BE2C (cell line): ENCODE results near the gene PTPRA.

Experiments
- DNase-seq: peaks from one replicate; pipeline ENCODE4 v3.0.0-alpha.2; 2020
- H3K27me3 ChIP-seq: fragments of 250-450 bp; sonication (Bioruptor Pico); 2 replicates; pipeline ENCODE4 v1.5.1; 2020; ENCODE audit warnings: mild to moderate bottlenecking
- H3K36me3 ChIP-seq: fragments of 250-450 bp; sonication (Bioruptor Pico); 2 replicates; pipeline ENCODE4 v1.5.1; 2020; ENCODE audit warnings: mild to moderate bottlenecking
- H3K4me1 ChIP-seq: fragments of 250-450 bp; sonication (Bioruptor Pico); 2 replicates; pipeline ENCODE4 v1.5.1; 2020
- H3K4me3 ChIP-seq: 2 replicates; pipeline ENCODE4 v1.5.1; 2011; ENCODE audit warnings: low read depth, low read length
- H3K9me3 ChIP-seq: fragments of 250-450 bp; sonication (Bioruptor Pico); 2 replicates; pipeline ENCODE4 v1.5.1; 2020
- TF ChIP-seq, protein P1 (sequence below): IDR thresholded peaks from 2 replicates; pipeline ENCODE4 v1.5.1; 2012; ENCODE audit warnings: mild to moderate bottlenecking, low read depth, low read length

The PTPRA gene

GRCh38 chr20:2899243-2899642 lies 26.0 kb downstream of the PTPRA start:
- Histone ChIP-seq H3K9me3 (no peaks in the 10 kb centered on the region), H3K36me3 (no peaks in the 10 kb centered on the region), H3K27me3 (no peaks in the 10 kb centered on the region), H3K4me3 (no peak overlapping the region), H3K4me1 (no peaks in the 10 kb centered on the region)
- no peak for DNase-seq
- TF ChIP-seq, protein P1, sequence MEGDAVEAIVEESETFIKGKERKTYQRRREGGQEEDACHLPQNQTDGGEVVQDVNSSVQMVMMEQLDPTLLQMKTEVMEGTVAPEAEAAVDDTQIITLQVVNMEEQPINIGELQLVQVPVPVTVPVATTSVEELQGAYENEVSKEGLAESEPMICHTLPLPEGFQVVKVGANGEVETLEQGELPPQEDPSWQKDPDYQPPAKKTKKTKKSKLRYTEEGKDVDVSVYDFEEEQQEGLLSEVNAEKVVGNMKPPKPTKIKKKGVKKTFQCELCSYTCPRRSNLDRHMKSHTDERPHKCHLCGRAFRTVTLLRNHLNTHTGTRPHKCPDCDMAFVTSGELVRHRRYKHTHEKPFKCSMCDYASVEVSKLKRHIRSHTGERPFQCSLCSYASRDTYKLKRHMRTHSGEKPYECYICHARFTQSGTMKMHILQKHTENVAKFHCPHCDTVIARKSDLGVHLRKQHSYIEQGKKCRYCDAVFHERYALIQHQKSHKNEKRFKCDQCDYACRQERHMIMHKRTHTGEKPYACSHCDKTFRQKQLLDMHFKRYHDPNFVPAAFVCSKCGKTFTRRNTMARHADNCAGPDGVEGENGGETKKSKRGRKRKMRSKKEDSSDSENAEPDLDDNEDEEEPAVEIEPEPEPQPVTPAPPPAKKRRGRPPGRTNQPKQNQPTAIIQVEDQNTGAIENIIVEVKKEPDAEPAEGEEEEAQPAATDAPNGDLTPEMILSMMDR = no peak

GRCh38 chr20:2900845-2901592 lies 27.7 kb downstream of the PTPRA start:
- no peaks in the 10 kb centered on the region for H3K27me3 ChIP-seq
- no peaks in the 10 kb centered on the region for H3K4me1 ChIP-seq
- H3K36me3 ChIP-seq = no peaks in the 10 kb centered on the region
- no peak overlapping the region for H3K4me3 ChIP-seq
- DNase-seq = no peak
- H3K9me3 ChIP-seq = no peaks in the 10 kb centered on the region
- TF ChIP-seq, protein P1 = no peak

DNA sequence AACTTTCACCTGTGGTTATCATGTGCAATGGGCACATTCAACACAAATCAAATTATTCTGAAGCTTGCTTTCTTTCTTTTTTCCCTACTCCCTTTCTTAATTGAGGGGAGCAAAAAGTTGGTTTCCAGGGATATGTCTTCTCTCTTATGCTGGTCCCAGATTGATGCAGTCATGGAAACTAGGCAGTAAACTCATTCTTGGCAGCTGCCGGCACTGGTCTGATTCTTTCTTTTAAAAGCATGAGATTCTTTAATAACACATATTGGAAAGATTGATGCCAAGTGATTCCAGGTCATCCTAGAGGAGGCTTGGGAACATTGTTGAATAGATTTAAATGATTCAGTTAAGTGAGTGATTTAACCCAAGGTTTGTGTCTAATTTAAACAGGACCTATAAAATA lies 29.0 kb downstream of the PTPRA start:
- DNase-seq = no peak
- no peak overlapping the region for H3K4me3 ChIP-seq
- no peaks in the 10 kb centered on the region for H3K27me3 ChIP-seq
- no peaks in the 10 kb centered on the region for H3K36me3 ChIP-seq
- H3K9me3 ChIP-seq = no peaks in the 10 kb centered on the region
- no peaks in the 10 kb centered on the region for H3K4me1 ChIP-seq
- TF ChIP-seq, protein P1 = no peak

DNA sequence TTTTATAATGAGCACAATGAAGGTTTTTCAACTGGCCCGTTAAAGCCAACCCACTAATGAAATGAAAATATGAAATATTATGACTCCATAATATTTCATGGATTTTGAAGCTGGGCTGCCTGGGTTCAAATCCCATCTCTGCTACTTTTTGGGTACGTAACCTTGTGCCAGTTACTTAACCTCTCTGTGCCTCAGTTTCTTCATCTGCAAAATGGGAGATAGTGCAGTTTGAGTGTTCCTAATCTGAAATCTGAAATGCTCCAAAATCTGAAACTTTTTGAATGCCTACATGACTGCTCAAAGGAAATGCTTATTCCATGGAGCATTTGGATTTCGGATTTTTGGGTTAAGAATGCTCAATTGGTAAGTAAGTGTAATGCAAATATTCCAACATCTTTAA lies 29.5 kb downstream of the PTPRA start:
- Histone ChIP-seq H3K27me3 (no peaks in the 10 kb centered on the region), H3K4me1 (no peaks in the 10 kb centered on the region), H3K9me3 (no peaks in the 10 kb centered on the region), H3K36me3 (no peaks in the 10 kb centered on the region), H3K4me3 (no peak overlapping the region)
- TF ChIP-seq, protein P1 = no peak
- no peak for DNase-seq

- Histone ChIP-seq H3K9me3 (no peaks in the 10 kb centered on the region), H3K4me1 (no peaks in the 10 kb centered on the region), H3K4me3 (no peak overlapping the region), H3K36me3 (no peaks in the 10 kb centered on the region), H3K27me3 (no peaks in the 10 kb centered on the region)
- TF ChIP-seq, protein P1 = no peak
- DNase-seq = no peak
These were observed 30.4 kb downstream of the PTPRA start for GRCh38 chr20:2903686-2904085.

DNA sequence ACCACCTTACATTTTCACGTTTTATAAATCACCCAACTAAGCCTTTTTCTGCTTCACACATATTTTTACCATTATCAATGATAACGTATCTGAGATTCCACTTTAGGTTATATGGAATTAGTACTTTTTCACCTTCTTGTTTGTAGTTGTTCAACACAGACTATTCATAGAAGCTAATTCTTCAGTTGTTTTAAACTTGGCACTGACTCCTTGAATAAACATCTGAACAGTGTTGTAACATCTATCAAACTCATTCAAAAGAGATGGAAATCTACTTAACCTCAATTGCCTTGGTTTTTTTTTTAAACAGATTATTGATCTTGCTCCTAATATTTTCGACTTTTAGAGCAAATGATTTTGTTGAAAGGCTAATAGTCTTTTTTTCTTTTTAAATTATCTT lies 34.2 kb downstream of the PTPRA start:
- H3K9me3 ChIP-seq = no peaks in the 10 kb centered on the region

More for the DNA sequence above, 34.2 kb downstream of the PTPRA start:
- Histone ChIP-seq H3K27me3 (no peaks in the 10 kb centered on the region), H3K4me3 (no peak overlapping the region), H3K4me1 (no peaks in the 10 kb centered on the region), H3K36me3 (no peaks in the 10 kb centered on the region)
- TF ChIP-seq, protein P1 = no peak
- no peak for DNase-seq
